ENCODE results near the gene BTD. TPM values are rescaled to one million over a fixed set of nuclear protein-coding genes. Genes with fewer than 3 reads are reported as not detected.

The BTD gene
- total and polyA plus RNA-seq, 2 donors (not counting 1 experiment from before 2014, with no cell fraction given), result 24.4 to 24.9 TPM

DNA sequence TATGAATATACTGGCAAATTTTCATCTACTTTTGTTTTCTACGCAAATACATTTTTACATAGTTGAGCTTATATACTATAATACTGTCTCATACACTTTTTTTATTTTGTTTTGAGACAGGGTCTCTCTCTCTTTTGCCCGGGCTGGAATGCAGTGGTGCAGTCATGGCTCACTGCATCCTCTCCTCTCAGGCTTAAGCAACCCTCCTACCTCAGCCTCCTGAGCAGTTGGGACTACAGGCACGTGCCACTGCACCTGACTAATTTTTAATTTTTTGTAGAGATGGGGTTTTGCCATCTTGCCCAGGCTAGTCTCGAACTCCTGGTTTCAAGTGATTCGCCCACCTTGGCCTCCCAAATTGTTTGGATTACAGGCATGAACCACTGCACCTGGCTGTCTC is 26.1 kb upstream of the BTD start:
- no peaks in the 10 kb centered on the region for H3K79me2 ChIP-seq (ENCODE audit: control insufficient read depth, insufficient read depth, low read length)
- no peak overlapping the region for H3K27ac ChIP-seq (ENCODE audit: insufficient read depth, low read length)
- no peaks in the 10 kb centered on the region for H3K27me3 ChIP-seq (ENCODE audit: control insufficient read depth, insufficient read depth, low read length)
- TF ChIP-seq EZH2 (IDR thresholded peaks at IDR 0.05; ENCODE audit: low read length, missing control alignments) (no peak), CTCF (conservative IDR thresholded peaks at IDR 0.05 in 1 of 2, IDR thresholded peaks at IDR 0.05 in 1 of 2; ENCODE audit: low read depth in 1 of 2, low read length in 2 of 2) (no peak)
- H3K4me2 ChIP-seq (ENCODE audit: extremely low read depth, insufficient read depth, low read length), result no peak overlapping the region
- DNase-seq (ENCODE audit: low read depth in 2 of 2), result no peak
- no peak overlapping the region for H2AFZ ChIP-seq (ENCODE audit: low read length)
- H3K4me3 ChIP-seq (replicated peaks in 1 of 4; ENCODE audit: control extremely low read depth in 1 of 4, insufficient read depth in 1 of 4, low read depth in 3 of 4, low read length in 4 of 4), result no peak overlapping the region
- H3K9ac ChIP-seq (ENCODE audit: insufficient read depth, low read length), result no peak overlapping the region
- H3K4me1 ChIP-seq (ENCODE audit: control insufficient read depth, extremely low read depth, insufficient read depth, low read length), result peaks cover 4% of the 10 kb centered on the region
- no peaks in the 10 kb centered on the region for H3K36me3 ChIP-seq (ENCODE audit: control insufficient read depth, insufficient read depth, low read length)
- no peaks in the 10 kb centered on the region for H4K20me1 ChIP-seq (ENCODE audit: control insufficient read depth, extremely low read depth, insufficient read depth, low read length)
- H3K9me3 ChIP-seq (ENCODE audit: control insufficient read depth, insufficient read depth, low read depth, low read length), result no peaks in the 10 kb centered on the region

DNA sequence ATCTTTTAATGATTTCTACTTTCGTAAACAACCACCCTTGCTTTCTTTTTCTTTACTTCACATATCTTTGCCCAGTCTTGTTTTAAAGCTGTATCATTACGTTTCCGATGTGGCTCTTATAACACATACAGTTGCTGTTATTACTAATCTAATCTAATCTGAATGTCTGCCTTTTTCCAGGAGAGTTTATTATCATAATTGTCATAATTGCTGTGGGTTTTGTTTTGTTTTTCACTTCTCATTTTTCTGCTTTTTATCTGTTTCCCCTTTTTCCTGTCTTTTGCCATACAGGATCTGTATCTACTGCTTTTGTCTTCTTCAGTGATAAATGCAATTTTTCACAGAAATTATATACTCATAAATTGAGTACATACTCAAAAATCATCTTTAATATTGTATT is 25.1 kb upstream of the BTD start:
- no peak for DNase-seq (ENCODE audit: low read depth in 2 of 2)
- H3K36me3 ChIP-seq (ENCODE audit: control insufficient read depth, insufficient read depth, low read length), result no peaks in the 10 kb centered on the region
- H3K4me3 ChIP-seq (replicated peaks in 1 of 4; ENCODE audit: control extremely low read depth in 1 of 4, insufficient read depth in 1 of 4, low read depth in 3 of 4, low read length in 4 of 4), result no peak overlapping the region
- H3K79me2 ChIP-seq (ENCODE audit: control insufficient read depth, insufficient read depth, low read length), result no peaks in the 10 kb centered on the region
- H3K27me3 ChIP-seq (ENCODE audit: control insufficient read depth, insufficient read depth, low read length), result no peaks in the 10 kb centered on the region
- no peak overlapping the region for H3K4me2 ChIP-seq (ENCODE audit: extremely low read depth, insufficient read depth, low read length)
- H2AFZ ChIP-seq (ENCODE audit: low read length), result no peak overlapping the region
- no peaks in the 10 kb centered on the region for H4K20me1 ChIP-seq (ENCODE audit: control insufficient read depth, extremely low read depth, insufficient read depth, low read length)
- H3K27ac ChIP-seq (ENCODE audit: insufficient read depth, low read length), result no peak overlapping the region
- TF ChIP-seq CTCF (conservative IDR thresholded peaks at IDR 0.05 in 1 of 2, IDR thresholded peaks at IDR 0.05 in 1 of 2; ENCODE audit: low read depth in 1 of 2, low read length in 2 of 2) (no peak), EZH2 (IDR thresholded peaks at IDR 0.05; ENCODE audit: low read length, missing control alignments) (no peak)
- H3K9ac ChIP-seq (ENCODE audit: insufficient read depth, low read length), result no peak overlapping the region
- H3K4me1 ChIP-seq (ENCODE audit: control insufficient read depth, extremely low read depth, insufficient read depth, low read length), result peaks cover 4% of the 10 kb centered on the region
- no peaks in the 10 kb centered on the region for H3K9me3 ChIP-seq (ENCODE audit: control insufficient read depth, insufficient read depth, low read depth, low read length)

DNA sequence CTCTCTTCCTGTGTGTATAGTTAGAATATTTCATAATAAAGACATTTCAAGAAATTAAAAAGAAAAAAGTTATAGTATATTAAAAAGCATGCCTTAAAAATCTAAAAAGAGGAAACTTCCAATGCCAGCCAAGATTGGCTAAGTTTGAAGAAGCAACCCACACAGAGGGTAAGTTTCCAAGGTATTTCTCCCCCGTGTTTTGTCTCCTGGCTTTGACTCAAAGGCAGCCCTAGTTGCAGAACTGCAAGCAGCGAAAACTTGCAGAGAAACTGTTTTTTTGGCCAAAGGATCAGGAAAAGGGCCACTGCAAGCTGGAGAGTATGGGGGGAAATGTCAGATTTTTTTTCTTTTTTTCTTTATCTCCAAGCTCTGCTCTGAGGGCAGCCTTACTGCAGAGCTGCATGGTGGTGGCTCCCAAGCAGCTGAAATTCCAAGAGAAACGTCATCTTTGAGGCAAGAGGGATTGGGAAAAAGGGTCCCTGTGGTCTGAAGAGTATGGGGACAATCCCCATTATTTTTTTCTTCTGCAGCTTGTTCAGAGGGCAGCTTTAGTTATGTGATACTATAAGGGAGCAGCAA is 23.2 kb upstream of the BTD start:
- DNase-seq (ENCODE audit: low read depth in 2 of 2), result no peak
- Histone ChIP-seq H3K79me2 (ENCODE audit: control insufficient read depth, insufficient read depth, low read length) (no peaks in the 10 kb centered on the region), H3K4me3 (replicated peaks in 1 of 4; ENCODE audit: control extremely low read depth in 1 of 4, insufficient read depth in 1 of 4, low read depth in 3 of 4, low read length in 4 of 4) (no peak overlapping the region), H3K36me3 (ENCODE audit: control insufficient read depth, insufficient read depth, low read length) (no peaks in the 10 kb centered on the region), H3K27ac (ENCODE audit: insufficient read depth, low read length) (no peak overlapping the region), H3K4me1 (ENCODE audit: control insufficient read depth, extremely low read depth, insufficient read depth, low read length) (peaks cover 4% of the 10 kb centered on the region), H3K9me3 (ENCODE audit: control insufficient read depth, insufficient read depth, low read depth, low read length) (no peaks in the 10 kb centered on the region), H2AFZ (ENCODE audit: low read length) (no peak overlapping the region), H4K20me1 (ENCODE audit: control insufficient read depth, extremely low read depth, insufficient read depth, low read length) (no peaks in the 10 kb centered on the region), H3K9ac (ENCODE audit: insufficient read depth, low read length) (no peak overlapping the region), H3K4me2 (ENCODE audit: extremely low read depth, insufficient read depth, low read length) (no peak overlapping the region), H3K27me3 (ENCODE audit: control insufficient read depth, insufficient read depth, low read length) (no peaks in the 10 kb centered on the region)
- TF ChIP-seq EZH2 (IDR thresholded peaks at IDR 0.05; ENCODE audit: low read length, missing control alignments) (no peak), CTCF (conservative IDR thresholded peaks at IDR 0.05 in 1 of 2, IDR thresholded peaks at IDR 0.05 in 1 of 2; ENCODE audit: low read depth in 1 of 2, low read length in 2 of 2) (no peak)
